HG03354 (cell line): ENCODE results near the gene ANXA6.

Experiments used
- ATAC-seq: cut with Tn5 transposase; IDR thresholded peaks from one replicate; pipeline ENCODE4 v1.9.1; 2021; ENCODE audit warnings: mild to moderate bottlenecking; ENCODE audit not compliant: unreplicated experiment, poor library complexity, severe bottlenecking

The ANXA6 gene

GRCh38 chr5:151108566-151108965 is 49.0 kb downstream of the ANXA6 start:
- no peak for ATAC-seq

- no peak for ATAC-seq
Measured at GRCh38 chr5:151107738-151108520, 49.6 kb downstream of the ANXA6 start.

GRCh38 chr5:151107084-151107483 is 50.5 kb downstream of the ANXA6 start:
- no peak for ATAC-seq

- ATAC-seq, result no peak
Measured at GRCh38 chr5:151106509-151106908, 51.1 kb downstream of the ANXA6 start.

- no peak for ATAC-seq
Measured at GRCh38 chr5:151106043-151106442, 51.5 kb downstream of the ANXA6 start.

GRCh38 chr5:151105561-151105960 is 52.0 kb downstream of the ANXA6 start:
- ATAC-seq, result no peak

- ATAC-seq, result no peak
Measured at GRCh38 chr5:151104795-151105194, 52.8 kb downstream of the ANXA6 start.

GRCh38 chr5:151101746-151102145 is 55.8 kb downstream of the ANXA6 start:
- ATAC-seq, result no peak

GRCh38 chr5:151101151-151101550 is 56.4 kb downstream of the ANXA6 start:
- no peak for ATAC-seq

- no peak for ATAC-seq
Measured at GRCh38 chr5:151100681-151101080, 56.9 kb downstream of the ANXA6 start.

- no peak for ATAC-seq
Measured at GRCh38 chr5:151098768-151099121, 58.8 kb downstream of the ANXA6 start.

- peak; percentile 36 for ATAC-seq
Measured at GRCh38 chr5:151097820-151098767, 59.5 kb downstream of the ANXA6 start.

- ATAC-seq, result no peak
Measured at GRCh38 chr5:151097061-151097460, 60.5 kb downstream of the ANXA6 start.

GRCh38 chr5:151096001-151096373 is 61.6 kb downstream of the ANXA6 start:
- no peak for ATAC-seq

GRCh38 chr5:151095341-151096000 is 62.1 kb downstream of the ANXA6 start:
- no peak for ATAC-seq

- no peak for ATAC-seq
Measured at GRCh38 chr5:151094852-151095245, 62.7 kb downstream of the ANXA6 start.

- peak; percentile 80 for ATAC-seq
Measured at GRCh38 chr5:151094030-151094851, 63.3 kb downstream of the ANXA6 start.

GRCh38 chr5:151093476-151093889 is 64.1 kb downstream of the ANXA6 start:
- peak; percentile 25 for ATAC-seq

- no peak for ATAC-seq
Measured at GRCh38 chr5:151092762-151093161, 64.8 kb downstream of the ANXA6 start.

- no peak for ATAC-seq
Measured at GRCh38 chr5:151089726-151090125, 67.9 kb downstream of the ANXA6 start.
